HepG2 (cell line): ENCODE measurements around the gene SLC38A9.

ENCODE experiments used
- PHF5A ChIP-seq: IDR thresholded peaks from one replicate; pipeline ENCODE4 v1.6.1; 2018; ENCODE audit warnings: low read depth, missing genetic modification reagents; ENCODE audit not compliant: unreplicated experiment
- YY1 ChIP-seq: IDR thresholded peaks from 2 replicates; pipeline ENCODE4 v1.6.1; 2011; ENCODE audit warnings: low read length, low read depth, moderate library complexity, mild to moderate bottlenecking; ENCODE audit not compliant: insufficient read depth, insufficient replicate concordance
- ZBTB7A ChIP-seq: sonication (generic); formaldehyde crosslinking; IDR thresholded peaks from 2 replicates; pipeline ENCODE4 v1.8.0; 2022; ENCODE audit warnings: mild to moderate bottlenecking, missing genetic modification reagents
- ZFP37 ChIP-seq: sonication (generic); formaldehyde crosslinking; IDR thresholded peaks from 2 replicates; pipeline ENCODE4 v1.4.0; 2020; ENCODE audit warnings: missing genetic modification reagents, borderline replicate concordance
- ZNF138 ChIP-seq: sonication (generic); formaldehyde crosslinking; IDR thresholded peaks from 2 replicates; pipeline ENCODE4 v1.5.0; 2020; ENCODE audit warnings: mild to moderate bottlenecking, low read depth, missing genetic modification reagents
- ZNF768 ChIP-seq: sonication (generic); formaldehyde crosslinking; IDR thresholded peaks from 2 replicates; pipeline ENCODE4 v1.4.0; 2020; ENCODE audit warnings: missing genetic modification reagents
- TF ChIP-seq, protein P1 (sequence below): sonication (generic); formaldehyde crosslinking; IDR thresholded peaks from 2 replicates; pipeline ENCODE4 v1.4.0; 2020; ENCODE audit warnings: missing genetic modification reagents
- TF ChIP-seq, protein P2 (sequence below): sonication (generic); formaldehyde crosslinking; IDR thresholded peaks from 2 replicates; pipeline ENCODE4 v1.4.0; 2020; ENCODE audit warnings: missing genetic modification reagents, mild to moderate bottlenecking, borderline replicate concordance
- TF ChIP-seq, protein P3 (sequence below): sonication (generic); formaldehyde crosslinking; IDR thresholded peaks from 2 replicates; pipeline ENCODE4 v1.4.0; 2020; ENCODE audit warnings: missing genetic modification reagents

- no peak for TF ChIP-seq ZFP37 (CRISPR knock-in tag)
- TF ChIP-seq ZBTB7A (CRISPR knock-in tag): no peak
- no peak for TF ChIP-seq ZNF768 (CRISPR knock-in tag)
- TF ChIP-seq ZNF138 (CRISPR knock-in tag): no peak
- TF ChIP-seq, protein P1, sequence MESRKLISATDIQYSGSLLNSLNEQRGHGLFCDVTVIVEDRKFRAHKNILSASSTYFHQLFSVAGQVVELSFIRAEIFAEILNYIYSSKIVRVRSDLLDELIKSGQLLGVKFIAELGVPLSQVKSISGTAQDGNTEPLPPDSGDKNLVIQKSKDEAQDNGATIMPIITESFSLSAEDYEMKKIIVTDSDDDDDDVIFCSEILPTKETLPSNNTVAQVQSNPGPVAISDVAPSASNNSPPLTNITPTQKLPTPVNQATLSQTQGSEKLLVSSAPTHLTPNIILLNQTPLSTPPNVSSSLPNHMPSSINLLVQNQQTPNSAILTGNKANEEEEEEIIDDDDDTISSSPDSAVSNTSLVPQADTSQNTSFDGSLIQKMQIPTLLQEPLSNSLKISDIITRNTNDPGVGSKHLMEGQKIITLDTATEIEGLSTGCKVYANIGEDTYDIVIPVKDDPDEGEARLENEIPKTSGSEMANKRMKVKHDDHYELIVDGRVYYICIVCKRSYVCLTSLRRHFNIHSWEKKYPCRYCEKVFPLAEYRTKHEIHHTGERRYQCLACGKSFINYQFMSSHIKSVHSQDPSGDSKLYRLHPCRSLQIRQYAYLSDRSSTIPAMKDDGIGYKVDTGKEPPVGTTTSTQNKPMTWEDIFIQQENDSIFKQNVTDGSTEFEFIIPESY (CRISPR knock-in tag): no peak
- TF ChIP-seq, protein P2, sequence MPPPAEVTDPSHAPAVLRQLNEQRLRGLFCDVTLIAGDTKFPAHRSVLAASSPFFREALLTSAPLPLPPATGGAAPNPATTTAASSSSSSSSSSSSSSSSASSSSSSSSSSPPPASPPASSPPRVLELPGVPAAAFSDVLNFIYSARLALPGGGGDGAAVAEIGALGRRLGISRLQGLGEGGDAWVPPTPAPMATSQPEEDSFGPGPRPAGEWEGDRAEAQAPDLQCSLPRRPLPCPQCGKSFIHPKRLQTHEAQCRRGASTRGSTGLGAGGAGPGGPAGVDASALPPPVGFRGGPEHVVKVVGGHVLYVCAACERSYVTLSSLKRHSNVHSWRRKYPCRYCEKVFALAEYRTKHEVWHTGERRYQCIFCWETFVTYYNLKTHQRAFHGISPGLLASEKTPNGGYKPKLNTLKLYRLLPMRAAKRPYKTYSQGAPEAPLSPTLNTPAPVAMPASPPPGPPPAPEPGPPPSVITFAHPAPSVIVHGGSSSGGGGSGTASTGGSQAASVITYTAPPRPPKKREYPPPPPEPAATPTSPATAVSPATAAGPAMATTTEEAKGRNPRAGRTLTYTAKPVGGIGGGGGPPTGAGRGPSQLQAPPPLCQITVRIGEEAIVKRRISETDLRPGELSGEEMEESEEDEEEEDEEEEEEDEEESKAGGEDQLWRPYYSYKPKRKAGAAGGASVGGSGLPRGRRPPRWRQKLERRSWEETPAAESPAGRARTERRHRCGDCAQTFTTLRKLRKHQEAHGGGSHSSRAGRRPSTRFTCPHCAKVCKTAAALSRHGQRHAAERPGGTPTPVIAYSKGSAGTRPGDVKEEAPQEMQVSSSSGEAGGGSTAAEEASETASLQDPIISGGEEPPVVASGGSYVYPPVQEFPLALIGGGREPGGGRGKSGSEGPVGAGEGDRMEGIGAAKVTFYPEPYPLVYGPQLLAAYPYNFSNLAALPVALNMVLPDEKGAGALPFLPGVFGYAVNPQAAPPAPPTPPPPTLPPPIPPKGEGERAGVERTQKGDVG (CRISPR knock-in tag): no peak
- no peak for TF ChIP-seq PHF5A
- no peak for TF ChIP-seq YY1
- TF ChIP-seq, protein P3, sequence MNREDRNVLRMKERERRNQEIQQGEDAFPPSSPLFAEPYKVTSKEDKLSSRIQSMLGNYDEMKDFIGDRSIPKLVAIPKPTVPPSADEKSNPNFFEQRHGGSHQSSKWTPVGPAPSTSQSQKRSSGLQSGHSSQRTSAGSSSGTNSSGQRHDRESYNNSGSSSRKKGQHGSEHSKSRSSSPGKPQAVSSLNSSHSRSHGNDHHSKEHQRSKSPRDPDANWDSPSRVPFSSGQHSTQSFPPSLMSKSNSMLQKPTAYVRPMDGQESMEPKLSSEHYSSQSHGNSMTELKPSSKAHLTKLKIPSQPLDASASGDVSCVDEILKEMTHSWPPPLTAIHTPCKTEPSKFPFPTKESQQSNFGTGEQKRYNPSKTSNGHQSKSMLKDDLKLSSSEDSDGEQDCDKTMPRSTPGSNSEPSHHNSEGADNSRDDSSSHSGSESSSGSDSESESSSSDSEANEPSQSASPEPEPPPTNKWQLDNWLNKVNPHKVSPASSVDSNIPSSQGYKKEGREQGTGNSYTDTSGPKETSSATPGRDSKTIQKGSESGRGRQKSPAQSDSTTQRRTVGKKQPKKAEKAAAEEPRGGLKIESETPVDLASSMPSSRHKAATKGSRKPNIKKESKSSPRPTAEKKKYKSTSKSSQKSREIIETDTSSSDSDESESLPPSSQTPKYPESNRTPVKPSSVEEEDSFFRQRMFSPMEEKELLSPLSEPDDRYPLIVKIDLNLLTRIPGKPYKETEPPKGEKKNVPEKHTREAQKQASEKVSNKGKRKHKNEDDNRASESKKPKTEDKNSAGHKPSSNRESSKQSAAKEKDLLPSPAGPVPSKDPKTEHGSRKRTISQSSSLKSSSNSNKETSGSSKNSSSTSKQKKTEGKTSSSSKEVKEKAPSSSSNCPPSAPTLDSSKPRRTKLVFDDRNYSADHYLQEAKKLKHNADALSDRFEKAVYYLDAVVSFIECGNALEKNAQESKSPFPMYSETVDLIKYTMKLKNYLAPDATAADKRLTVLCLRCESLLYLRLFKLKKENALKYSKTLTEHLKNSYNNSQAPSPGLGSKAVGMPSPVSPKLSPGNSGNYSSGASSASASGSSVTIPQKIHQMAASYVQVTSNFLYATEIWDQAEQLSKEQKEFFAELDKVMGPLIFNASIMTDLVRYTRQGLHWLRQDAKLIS: no peak
Observed at GRCh38 chr5:55700745-55701144, 11.4 kb downstream of the SLC38A9 start.
